Mucosa of descending colon (tissue), 3 donors: ENCODE results near the gene TRAF3. TPM values are rescaled to one million over a fixed set of nuclear protein-coding genes. Genes with fewer than 3 reads are reported as not detected.
A peak's percentile ranks its signal among the peaks of the same experiment; 100 is the strongest.

Experiments used
- ATAC-seq: fragments of 200-7000 bp; cut with Tn5 transposase; one replicate; pipeline ENCODE4 v1.9.1; 2020; ENCODE audit warnings: mild to moderate bottlenecking, moderate library complexity
- DNase-seq, 3 donors: peaks; one replicate each; pipeline ENCODE4 v3.0.0-alpha.2; 2020
- H3K36me3 ChIP-seq: fragments of 200-600 bp; one replicate; pipeline ENCODE4 v1.8.0; 2021; ENCODE audit warnings: low read depth, mild to moderate bottlenecking
- H3K4me1 ChIP-seq: fragments of 200-600 bp; one replicate; pipeline ENCODE4 v1.8.0; 2021; ENCODE audit warnings: low read depth, mild to moderate bottlenecking
- H3K4me3 ChIP-seq: fragments of 200-600 bp; one replicate; pipeline ENCODE4 v1.8.0; 2021; ENCODE audit warnings: mild to moderate bottlenecking
- H3K9me3 ChIP-seq: fragments of 200-600 bp; one replicate; pipeline ENCODE4 v1.8.0; 2021; ENCODE audit warnings: mild to moderate bottlenecking
- intact Hi-C, 2 donors: fragments of 100-400 bp; cut with DNase I in 1 of 2; cut with micrococcal nuclease in 1 of 2; formaldehyde crosslinking; loops; one replicate each; pipeline versions ENCODE4 v1.11.0 to v1.11.1; 2022; cut with DNase I, micrococcal nuclease
- total RNA-seq, 3 donors: library from RNA; stranded (reverse); fragmentation: NEBNext Ultra II Directional in 2 of 3; extraction: Animal tissue kit (Norgen Biotek cat#: 25700) in 2 of 3; gene quantifications; one replicate each; pipeline versions ENCODE4 v1.2.1 to v1.2.4, GENCODE V29; 2021 to 2023
- TF ChIP-seq, protein P1 (sequence below): fragments of 200-600 bp; IDR thresholded peaks from one replicate; pipeline ENCODE4 v1.8.0; 2022; ENCODE audit warnings: antibody characterized with exemption, mild to moderate bottlenecking
- donor health status: DM: no; HTN: no; CAD: no; lungs with moderate emphysema.
- donor health status: DM: no; HTN: no; CAD: no.
- donor health status: DM: no; HTN: yes; CAD: no.

The TRAF3 gene
- total RNA-seq, 3 donors from 2014 or later, result 20.9 to 36.0 (median 21.3) TPM

DNA sequence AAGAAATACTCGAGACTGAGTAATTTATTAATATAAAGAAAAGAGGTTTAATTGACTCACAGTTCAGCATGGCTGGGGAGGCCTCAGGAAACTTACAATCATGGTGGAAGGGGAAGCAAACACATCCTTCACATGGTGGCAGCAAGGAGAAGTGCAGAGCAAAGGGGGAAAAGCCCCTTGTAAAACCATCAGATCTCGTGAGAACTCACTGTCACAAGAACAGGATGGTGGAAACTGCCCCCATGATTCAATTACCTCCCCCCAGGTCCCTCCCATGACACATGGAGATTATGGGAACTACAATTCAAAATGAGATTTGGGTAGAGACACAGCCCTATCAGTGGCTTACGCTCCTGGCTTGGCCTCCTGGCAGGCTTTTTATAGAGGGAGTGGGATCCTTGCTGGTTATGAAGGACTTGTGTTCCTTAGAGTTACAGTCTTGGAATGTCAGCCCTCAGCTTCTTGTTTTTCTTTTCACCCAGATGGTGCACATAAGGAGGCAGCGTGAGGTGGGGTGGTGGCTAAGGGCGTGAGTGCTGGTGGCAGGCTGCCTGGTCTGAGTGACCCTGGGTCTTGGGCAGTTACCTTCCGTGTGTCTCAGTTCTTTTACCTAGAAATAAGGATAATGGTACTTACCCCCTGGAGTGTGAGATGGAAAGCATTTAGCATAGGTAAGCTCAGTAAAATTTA is 25.7 kb downstream of the TRAF3 start:
- intact Hi-C loops, result no loop called here
- Histone ChIP-seq H3K36me3 (no peaks in the 10 kb centered on the region), H3K9me3 (no peaks in the 10 kb centered on the region), H3K4me3 (no peak overlapping the region), H3K4me1 (peaks cover 18% of the 10 kb centered on the region)
- TF ChIP-seq, protein P1, sequence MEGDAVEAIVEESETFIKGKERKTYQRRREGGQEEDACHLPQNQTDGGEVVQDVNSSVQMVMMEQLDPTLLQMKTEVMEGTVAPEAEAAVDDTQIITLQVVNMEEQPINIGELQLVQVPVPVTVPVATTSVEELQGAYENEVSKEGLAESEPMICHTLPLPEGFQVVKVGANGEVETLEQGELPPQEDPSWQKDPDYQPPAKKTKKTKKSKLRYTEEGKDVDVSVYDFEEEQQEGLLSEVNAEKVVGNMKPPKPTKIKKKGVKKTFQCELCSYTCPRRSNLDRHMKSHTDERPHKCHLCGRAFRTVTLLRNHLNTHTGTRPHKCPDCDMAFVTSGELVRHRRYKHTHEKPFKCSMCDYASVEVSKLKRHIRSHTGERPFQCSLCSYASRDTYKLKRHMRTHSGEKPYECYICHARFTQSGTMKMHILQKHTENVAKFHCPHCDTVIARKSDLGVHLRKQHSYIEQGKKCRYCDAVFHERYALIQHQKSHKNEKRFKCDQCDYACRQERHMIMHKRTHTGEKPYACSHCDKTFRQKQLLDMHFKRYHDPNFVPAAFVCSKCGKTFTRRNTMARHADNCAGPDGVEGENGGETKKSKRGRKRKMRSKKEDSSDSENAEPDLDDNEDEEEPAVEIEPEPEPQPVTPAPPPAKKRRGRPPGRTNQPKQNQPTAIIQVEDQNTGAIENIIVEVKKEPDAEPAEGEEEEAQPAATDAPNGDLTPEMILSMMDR, result no peak
- no peak for DNase-seq
- no peak for ATAC-seq

- TF ChIP-seq, protein P1, result no peak
- no peak for DNase-seq
- Histone ChIP-seq H3K9me3 (no peaks in the 10 kb centered on the region), H3K36me3 (no peaks in the 10 kb centered on the region), H3K4me1 (peaks cover 26% of the 10 kb centered on the region), H3K4me3 (no peak overlapping the region)
- intact Hi-C loops, result no loop called here
- no peak for ATAC-seq
Observed at GRCh38 chr14:102804858-102805257, 27.6 kb downstream of the TRAF3 start.

- DNase-seq (no peak), ATAC-seq (peak; percentile 35)
- H3K36me3 ChIP-seq, result no peaks in the 10 kb centered on the region
- TF ChIP-seq, protein P1, result no peak
- no peak overlapping the region for H3K4me3 ChIP-seq
- intact Hi-C loops, result no loop called here
- H3K4me1 ChIP-seq, result peaks cover 26% of the 10 kb centered on the region
- H3K9me3 ChIP-seq, result no peaks in the 10 kb centered on the region
Observed at GRCh38 chr14:102805371-102805891, 28.2 kb downstream of the TRAF3 start.

DNA sequence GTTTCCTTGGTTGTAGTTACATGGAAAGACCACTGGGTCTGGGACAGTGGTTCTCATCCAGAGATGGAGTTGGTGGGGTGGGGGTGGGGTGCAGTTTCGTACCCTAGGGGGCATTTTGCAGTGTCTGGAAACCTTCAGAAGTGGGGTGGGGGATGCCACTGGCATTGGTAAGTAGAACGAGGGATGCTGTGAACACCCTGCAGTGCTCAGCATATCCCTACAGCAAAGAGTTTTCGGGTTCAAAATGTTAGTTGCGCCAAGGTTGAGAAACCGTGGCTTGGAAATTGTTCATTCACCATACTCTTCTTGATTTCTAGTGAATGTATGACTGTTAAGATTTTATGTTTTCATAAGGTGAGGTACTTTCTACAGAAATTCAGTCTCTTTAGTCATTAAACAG is 28.7 kb downstream of the TRAF3 start:
- Histone ChIP-seq H3K36me3 (no peaks in the 10 kb centered on the region), H3K4me3 (no peak overlapping the region), H3K4me1 (peaks cover 26% of the 10 kb centered on the region), H3K9me3 (no peaks in the 10 kb centered on the region)
- TF ChIP-seq, protein P1, result no peak
- intact Hi-C loops, result no loop called here
- no peak for DNase-seq
- ATAC-seq, result no peak

DNA sequence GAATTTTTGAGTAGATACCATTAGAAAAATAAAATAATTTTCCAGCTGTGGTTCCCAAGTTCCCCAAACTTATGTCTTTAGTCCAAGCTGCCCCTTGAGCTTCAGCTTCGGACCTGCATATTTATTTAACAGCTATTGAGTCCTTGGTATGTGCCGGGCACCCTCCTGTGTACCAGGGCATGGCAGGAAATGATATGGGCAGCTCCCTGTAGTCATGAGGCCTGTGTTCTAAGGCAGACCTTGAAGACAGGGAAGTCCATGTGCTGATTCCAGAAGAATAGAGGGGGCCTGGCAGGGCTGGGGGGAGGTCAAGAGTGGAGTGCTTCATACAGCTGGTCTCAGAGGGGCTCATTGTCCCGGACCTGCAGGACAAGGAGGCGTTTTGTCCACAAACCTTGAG is 29.2 kb downstream of the TRAF3 start:
- H3K9me3 ChIP-seq, result no peaks in the 10 kb centered on the region
- ATAC-seq, result peak; percentile 57
- intact Hi-C loops, result no loop called here
- no peak overlapping the region for H3K4me3 ChIP-seq
- no peaks in the 10 kb centered on the region for H3K36me3 ChIP-seq
- no peak for DNase-seq
- TF ChIP-seq, protein P1, result no peak
- H3K4me1 ChIP-seq, result peaks cover 26% of the 10 kb centered on the region
